A549 (cell line): ENCODE results near the gene CD2. TPM values are rescaled to one million over a fixed set of nuclear protein-coding genes. Genes with fewer than 3 reads are reported as not detected.

ENCODE experiments used
- ATAC-seq, 2 experiments: fragments of 200-7000 bp in 1 of 2; fragments of >200 bp in 1 of 2; cut with Nextera tagmentation in 1 of 2; cut with Tn5 transposase in 1 of 2; 3 replicates each; pipeline versions ENCODE4 v1.8.0 to v1.9.1; 2018 to 2020; ENCODE audit warnings: mild to moderate bottlenecking in 1 of 2, moderate library complexity in 1 of 2
- CTCF ChIA-PET: fragments of 300-600 bp; sonication (Branson Sonifier 250); formaldehyde crosslinking; extraction: SDS; loops from one replicate; lab custom pipeline; 2021; ENCODE audit warnings: antibody characterized with exemption, inconsistent platforms; lab: Yijun Ruan, JAX
- POLR2A ChIA-PET: fragments of 350-600 bp; formaldehyde crosslinking; extraction: SDS; loops from one replicate; lab custom pipeline; 2021; ENCODE audit warnings: antibody characterized with exemption, inconsistent platforms; lab: Yijun Ruan, JAX
- DNase-seq, 2 experiments: peaks; one replicate each; pipeline versions ENCODE4 v3.0.0 to v3.0.0-alpha.2; 2011 to 2016; ENCODE audit warnings: low read depth in 1 of 2, low spot score in 1 of 2
- FAIRE-seq: peaks from 2 replicates; lab custom pipeline; 2011; peaks lifted over from hg19 to GRCh38; lab: Jason Lieb, UNC
- H3K27ac ChIP-seq, 2 experiments: fragments of >200 bp; sonication (Bioruptor Twin); formaldehyde crosslinking; 3 replicates each; pipeline ENCODE4 v1.5.1; 2016 to 2017
- H3K4me1 ChIP-seq: fragments of >200 bp; sonication (Bioruptor Twin); formaldehyde crosslinking; 3 replicates; pipeline ENCODE4 v1.6.1; 2016
- H3K4me2 ChIP-seq: fragments of >200 bp; sonication (Bioruptor Twin); formaldehyde crosslinking; 3 replicates; pipeline ENCODE4 v1.6.1; 2016
- H3K4me3 ChIP-seq: fragments of >200 bp; sonication (Bioruptor Twin); formaldehyde crosslinking; 3 replicates; pipeline ENCODE4 v1.5.1; 2016
- H3K9me3 ChIP-seq: fragments of >200 bp; sonication (Bioruptor Twin); formaldehyde crosslinking; 3 replicates; pipeline ENCODE4 v1.6.1; 2016
- BHLHE40 ChIP-seq: IDR thresholded peaks from 2 replicates; pipeline ENCODE4 v1.6.1; 2012; ENCODE audit warnings: low read depth, low read length, inconsistent platforms
- CHD2 ChIP-seq: fragments of 150-350 bp; IDR thresholded peaks from 2 replicates; pipeline ENCODE4 v1.6.1; 2014; ENCODE audit warnings: low read length; ENCODE audit not compliant: partially characterized antibody
- EHF ChIP-seq: fragments of 250-450 bp; sonication (Bioruptor Pico); IDR thresholded peaks from 2 replicates; pipeline ENCODE4 v1.5.0; 2020; ENCODE audit warnings: mild to moderate bottlenecking
- EP300 ChIP-seq, 2 experiments: fragments of >200 bp; sonication (Bioruptor Twin); formaldehyde crosslinking; IDR thresholded peaks; 2 replicates in 1 of 2; 3 replicates in 1 of 2; pipeline ENCODE4 v1.6.1; 2016 to 2017
- ESRRA ChIP-seq: fragments of 150-350 bp; IDR thresholded peaks from 2 replicates; pipeline ENCODE4 v1.6.1; 2014; ENCODE audit warnings: mild to moderate bottlenecking, low read length, borderline replicate concordance
- GATA3 ChIP-seq: IDR thresholded peaks from 2 replicates; pipeline ENCODE4 v1.6.1; 2012; ENCODE audit warnings: borderline replicate concordance
- HEYL ChIP-seq: fragments of 250-450 bp; sonication (Bioruptor Pico); IDR thresholded peaks from 2 replicates; pipeline ENCODE4 v1.8.0; 2021; ENCODE audit warnings: mild to moderate bottlenecking, moderate library complexity
- HOXB5 ChIP-seq: fragments of 250-450 bp; sonication (Bioruptor Pico); IDR thresholded peaks from 2 replicates; pipeline ENCODE4 v1.5.0; 2020; ENCODE audit warnings: mild to moderate bottlenecking, moderate library complexity
- JUN ChIP-seq, 2 experiments: fragments of >200 bp; sonication (Bioruptor Twin); formaldehyde crosslinking; IDR thresholded peaks; 2 replicates in 1 of 2; 3 replicates in 1 of 2; pipeline ENCODE4 v1.6.1; 2016 to 2017
- KDM1A ChIP-seq: fragments of 200-600 bp; sonication (generic); IDR thresholded peaks from 2 replicates; pipeline ENCODE4 v1.6.1; 2016; ENCODE audit warnings: low read depth, mild to moderate bottlenecking
- KDM5A ChIP-seq: fragments of 200-600 bp; sonication (generic); IDR thresholded peaks from 2 replicates; pipeline ENCODE4 v1.6.1; 2016; ENCODE audit warnings: antibody characterized with exemption, mild to moderate bottlenecking
- MAFK ChIP-seq: fragments of 450-650 bp; IDR thresholded peaks from 2 replicates; pipeline ENCODE4 v1.6.1; 2014; ENCODE audit not compliant: partially characterized antibody
- MAZ ChIP-seq: fragments of 150-350 bp; IDR thresholded peaks from 2 replicates; pipeline ENCODE4 v1.6.1; 2014; ENCODE audit warnings: antibody characterized with exemption, low read depth, low read length, borderline replicate concordance
- NFE2L2 ChIP-seq: fragments of 150-350 bp; conservative IDR thresholded peaks from 2 replicates; pipeline ENCODE4 v1.6.1; 2014; ENCODE audit warnings: low read length
- NPAS2 ChIP-seq: fragments of 250-450 bp; sonication (Bioruptor Pico); IDR thresholded peaks from 2 replicates; pipeline ENCODE4 v1.8.0; 2022; ENCODE audit warnings: mild to moderate bottlenecking, moderate library complexity, borderline replicate concordance
- POLR2AphosphoS2 ChIP-seq: conservative IDR thresholded peaks from 2 replicates; pipeline ENCODE4 v1.6.1; 2012; ENCODE audit warnings: low read length, improper control_type of control experiment, inconsistent platforms
- RAD21 ChIP-seq, 2 experiments: fragments of >200 bp in 1 of 2; sonication (Bioruptor Twin) in 1 of 2; formaldehyde crosslinking in 1 of 2; IDR thresholded peaks in 1 of 2; conservative IDR thresholded peaks in 1 of 2; 2 replicates in 1 of 2; 3 replicates in 1 of 2; pipeline ENCODE4 v1.6.1; 2012 to 2018; ENCODE audit warnings: inconsistent platforms in 1 of 2
- RARB ChIP-seq: fragments of 250-450 bp; sonication (Bioruptor Pico); IDR thresholded peaks from 2 replicates; pipeline ENCODE4 v1.8.0; 2021; ENCODE audit warnings: mild to moderate bottlenecking, moderate library complexity
- RCOR1 ChIP-seq: fragments of 150-350 bp; IDR thresholded peaks from 2 replicates; pipeline ENCODE4 v1.6.1; 2014; ENCODE audit warnings: antibody characterized with exemption, low read length, low read depth
- RFX5 ChIP-seq: fragments of 450-650 bp; IDR thresholded peaks from 2 replicates; pipeline ENCODE4 v1.7.1; 2014; ENCODE audit warnings: antibody characterized with exemption, mild to moderate bottlenecking, moderate library complexity
- SMC3 ChIP-seq: fragments of >200 bp; sonication (Bioruptor Twin); formaldehyde crosslinking; IDR thresholded peaks from 3 replicates; pipeline ENCODE4 v1.6.1; 2018; ENCODE audit warnings: inconsistent platforms
- TP53 ChIP-seq: fragments of 250-450 bp; sonication (Bioruptor Pico); IDR thresholded peaks from 2 replicates; pipeline ENCODE4 v1.5.0; 2021; ENCODE audit warnings: mild to moderate bottlenecking, moderate library complexity
- ZC3H11A ChIP-seq: fragments of 450-650 bp; IDR thresholded peaks from 2 replicates; pipeline ENCODE4 v1.6.1; 2014; ENCODE audit warnings: antibody characterized with exemption, mild to moderate bottlenecking
- WGBS: methylation state at CpG from one replicate; pipeline ENCODE4 v1.1.6; 2017; ENCODE audit errors: missing lambda C conversion rate; 5-methylcytosine and 5-hydroxymethylcytosine counted together
- polyA plus RNA-seq, 4 experiments: library from polyadenylated mRNA; depleted of rRNA in 3 of 4; stranded (reverse); fragments of >200 nt; fragmentation: RNase III in 1 of 4; extraction: RNeasy Plus Mini Kit Qiagen cat#74134 plus additional on column Dnase treatment in 1 of 4; gene quantifications; 2 replicates in 3 of 4; 3 replicates in 1 of 4; pipeline ENCODE4 v1.2.3, GENCODE V29; 2011 to 2017
- TF ChIP-seq, protein P1 (sequence below): fragments of >200 bp; sonication (Bioruptor Twin); formaldehyde crosslinking; IDR thresholded peaks from 3 replicates; pipeline ENCODE4 v1.6.1; 2016
- TF ChIP-seq, protein P2 (sequence below): fragments of 250-450 bp; sonication (Bioruptor Pico); IDR thresholded peaks from 2 replicates; pipeline ENCODE4 v1.5.0; 2021; ENCODE audit warnings: mild to moderate bottlenecking, moderate library complexity, borderline replicate concordance
- TF ChIP-seq, protein P3 (sequence below): fragments of 200-600 bp; sonication (generic); IDR thresholded peaks from 2 replicates; pipeline ENCODE4 v1.6.1; 2016; ENCODE audit warnings: antibody characterized with exemption, mild to moderate bottlenecking, moderate library complexity
- TF ChIP-seq, protein P4 (sequence below): IDR thresholded peaks from 2 replicates; pipeline ENCODE4 v1.6.1; 2012

CD2 gene
- polyA plus RNA-seq, 2 of the 4 experiments (the other 2 are of a cell fraction): not detected

DNA sequence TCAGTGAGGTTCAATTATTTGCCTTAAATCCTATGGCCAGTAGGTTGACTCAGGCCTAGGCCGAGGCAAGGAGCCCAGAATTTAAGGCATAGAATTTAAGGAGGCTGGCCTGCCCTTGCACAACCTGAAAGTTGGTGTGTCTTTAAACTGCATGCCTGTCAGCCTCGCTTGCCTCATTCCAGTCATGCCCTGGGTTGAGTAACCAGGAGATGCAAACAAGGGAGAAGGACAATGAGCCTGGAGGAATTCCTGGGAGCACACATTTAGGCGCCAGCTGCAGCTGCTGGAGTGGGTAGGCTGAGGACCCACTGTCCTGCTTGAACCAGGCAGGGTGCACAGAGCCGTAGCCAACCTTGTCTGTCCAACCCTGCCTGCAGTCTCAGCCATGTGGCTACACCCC lies 11.7 kb downstream of the CD2 start:
- no peak for ATAC-seq

DNA sequence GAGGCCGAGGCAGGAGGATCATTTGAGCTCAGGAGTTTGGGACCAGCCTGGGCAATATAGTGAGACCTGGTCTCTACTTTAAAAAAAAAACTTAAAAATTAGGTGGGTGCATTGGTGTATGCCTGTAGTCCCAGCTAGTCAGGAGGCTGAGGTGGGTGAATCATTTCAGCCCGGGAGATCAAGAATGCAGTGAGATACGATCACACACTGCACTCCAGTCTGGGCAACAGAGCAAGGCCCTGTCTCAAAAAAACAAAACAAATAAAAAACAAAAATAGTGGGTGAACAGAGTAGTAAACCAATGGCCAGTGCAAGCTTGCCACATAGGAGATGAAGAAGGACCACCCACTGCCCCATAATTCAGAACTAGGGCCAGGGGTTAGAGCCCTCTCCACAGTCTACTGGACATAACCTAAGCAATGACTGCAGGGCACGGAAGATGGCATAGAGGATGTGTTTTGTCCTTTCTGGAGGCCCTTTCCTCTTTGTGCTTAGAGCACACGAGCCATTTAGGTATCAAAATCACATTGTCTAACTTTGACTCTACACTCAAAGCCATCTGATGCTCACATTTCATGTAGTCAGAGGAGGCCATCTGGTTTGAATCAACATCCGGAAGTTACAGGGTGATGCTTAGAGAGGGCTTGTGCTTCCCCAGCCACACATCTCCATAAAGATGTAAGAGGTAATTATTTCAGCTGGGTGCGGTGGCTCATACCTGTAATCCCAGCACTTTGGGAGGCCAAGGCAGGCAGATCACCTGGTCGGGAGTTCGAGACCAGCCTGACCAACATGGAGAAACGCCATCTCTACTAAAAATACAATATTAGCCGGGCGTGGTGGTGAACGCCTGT lies 12.6 kb downstream of the CD2 start:
- POLR2A ChIA-PET: no interaction called here
- H3K4me1 ChIP-seq: no peaks in the 10 kb centered on the region
- 77% methylated on average over 13 of the region's 13 CpGs for WGBS

More for the DNA sequence above, 11.7 kb downstream of the CD2 start:
- WGBS: 66% methylated on average over 4 of the region's 4 CpGs
- no peak for TF ChIP-seq SMC3
- TF ChIP-seq JUN (IDR thresholded peaks at IDR 0.05): no peak
- TF ChIP-seq, protein P1, sequence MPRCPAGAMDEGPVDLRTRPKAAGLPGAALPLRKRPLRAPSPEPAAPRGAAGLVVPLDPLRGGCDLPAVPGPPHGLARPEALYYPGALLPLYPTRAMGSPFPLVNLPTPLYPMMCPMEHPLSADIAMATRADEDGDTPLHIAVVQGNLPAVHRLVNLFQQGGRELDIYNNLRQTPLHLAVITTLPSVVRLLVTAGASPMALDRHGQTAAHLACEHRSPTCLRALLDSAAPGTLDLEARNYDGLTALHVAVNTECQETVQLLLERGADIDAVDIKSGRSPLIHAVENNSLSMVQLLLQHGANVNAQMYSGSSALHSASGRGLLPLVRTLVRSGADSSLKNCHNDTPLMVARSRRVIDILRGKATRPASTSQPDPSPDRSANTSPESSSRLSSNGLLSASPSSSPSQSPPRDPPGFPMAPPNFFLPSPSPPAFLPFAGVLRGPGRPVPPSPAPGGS: no peak
- TF ChIP-seq MAFK: no peak
- TF ChIP-seq, protein P2, sequence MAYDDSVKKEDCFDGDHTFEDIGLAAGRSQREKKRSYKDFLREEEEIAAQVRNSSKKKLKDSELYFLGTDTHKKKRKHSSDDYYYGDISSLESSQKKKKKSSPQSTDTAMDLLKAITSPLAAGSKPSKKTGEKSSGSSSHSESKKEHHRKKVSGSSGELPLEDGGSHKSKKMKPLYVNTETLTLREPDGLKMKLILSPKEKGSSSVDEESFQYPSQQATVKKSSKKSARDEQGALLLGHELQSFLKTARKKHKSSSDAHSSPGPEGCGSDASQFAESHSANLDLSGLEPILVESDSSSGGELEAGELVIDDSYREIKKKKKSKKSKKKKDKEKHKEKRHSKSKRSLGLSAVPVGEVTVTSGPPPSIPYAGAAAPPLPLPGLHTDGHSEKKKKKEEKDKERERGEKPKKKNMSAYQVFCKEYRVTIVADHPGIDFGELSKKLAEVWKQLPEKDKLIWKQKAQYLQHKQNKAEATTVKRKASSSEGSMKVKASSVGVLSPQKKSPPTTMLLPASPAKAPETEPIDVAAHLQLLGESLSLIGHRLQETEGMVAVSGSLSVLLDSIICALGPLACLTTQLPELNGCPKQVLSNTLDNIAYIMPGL (CRISPR knock-in tag): no peak
- TF ChIP-seq HEYL (CRISPR knock-in tag): no peak
- no peak for TF ChIP-seq POLR2AphosphoS2
- no peak for TF ChIP-seq TP53 (CRISPR knock-in tag)
- TF ChIP-seq ESRRA: no peak
- TF ChIP-seq RARB: no peak
- TF ChIP-seq NPAS2 (CRISPR knock-in tag): no peak
- TF ChIP-seq ZC3H11A: no peak
- TF ChIP-seq RAD21 (conservative IDR thresholded peaks at IDR 0.05 in 1 of 2, IDR thresholded peaks at IDR 0.05 in 1 of 2): no peak
- no peak for TF ChIP-seq KDM5A
- no peak for TF ChIP-seq MAZ
- TF ChIP-seq, protein P3, sequence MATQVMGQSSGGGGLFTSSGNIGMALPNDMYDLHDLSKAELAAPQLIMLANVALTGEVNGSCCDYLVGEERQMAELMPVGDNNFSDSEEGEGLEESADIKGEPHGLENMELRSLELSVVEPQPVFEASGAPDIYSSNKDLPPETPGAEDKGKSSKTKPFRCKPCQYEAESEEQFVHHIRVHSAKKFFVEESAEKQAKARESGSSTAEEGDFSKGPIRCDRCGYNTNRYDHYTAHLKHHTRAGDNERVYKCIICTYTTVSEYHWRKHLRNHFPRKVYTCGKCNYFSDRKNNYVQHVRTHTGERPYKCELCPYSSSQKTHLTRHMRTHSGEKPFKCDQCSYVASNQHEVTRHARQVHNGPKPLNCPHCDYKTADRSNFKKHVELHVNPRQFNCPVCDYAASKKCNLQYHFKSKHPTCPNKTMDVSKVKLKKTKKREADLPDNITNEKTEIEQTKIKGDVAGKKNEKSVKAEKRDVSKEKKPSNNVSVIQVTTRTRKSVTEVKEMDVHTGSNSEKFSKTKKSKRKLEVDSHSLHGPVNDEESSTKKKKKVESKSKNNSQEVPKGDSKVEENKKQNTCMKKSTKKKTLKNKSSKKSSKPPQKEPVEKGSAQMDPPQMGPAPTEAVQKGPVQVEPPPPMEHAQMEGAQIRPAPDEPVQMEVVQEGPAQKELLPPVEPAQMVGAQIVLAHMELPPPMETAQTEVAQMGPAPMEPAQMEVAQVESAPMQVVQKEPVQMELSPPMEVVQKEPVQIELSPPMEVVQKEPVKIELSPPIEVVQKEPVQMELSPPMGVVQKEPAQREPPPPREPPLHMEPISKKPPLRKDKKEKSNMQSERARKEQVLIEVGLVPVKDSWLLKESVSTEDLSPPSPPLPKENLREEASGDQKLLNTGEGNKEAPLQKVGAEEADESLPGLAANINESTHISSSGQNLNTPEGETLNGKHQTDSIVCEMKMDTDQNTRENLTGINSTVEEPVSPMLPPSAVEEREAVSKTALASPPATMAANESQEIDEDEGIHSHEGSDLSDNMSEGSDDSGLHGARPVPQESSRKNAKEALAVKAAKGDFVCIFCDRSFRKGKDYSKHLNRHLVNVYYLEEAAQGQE: no peak
- no peak for TF ChIP-seq CHD2
- TF ChIP-seq HOXB5 (CRISPR knock-in tag): no peak
- Histone ChIP-seq H3K4me1 (no peaks in the 10 kb centered on the region), H3K4me2 (no peak overlapping the region), H3K27ac (no peak overlapping the region), H3K4me3 (no peak overlapping the region), H3K9me3 (no peaks in the 10 kb centered on the region)
- no peak for FAIRE-seq
- no peak for DNase-seq
- ChIA-PET POLR2A (no interaction called here), CTCF (interaction anchor here (1.2 kb wide), 1 partner anchor 58 kb away, joined by 3 read pairs; no protein-coding TSS in a partner anchor)

More for the DNA sequence above, 12.6 kb downstream of the CD2 start:
- Histone ChIP-seq H3K9me3 (no peaks in the 10 kb centered on the region), H3K4me2 (no peak overlapping the region), H3K27ac (no peak overlapping the region), H3K4me3 (no peak overlapping the region)
- FAIRE-seq (no peak), DNase-seq (no peak), ATAC-seq (no peak)
- TF ChIP-seq RARB: no peak
- no peak for TF ChIP-seq KDM1A
- TF ChIP-seq RFX5: no peak
- TF ChIP-seq EHF: no peak
- TF ChIP-seq GATA3: no peak
- no peak for TF ChIP-seq JUN (IDR thresholded peaks at IDR 0.05)
- TF ChIP-seq, protein P4, sequence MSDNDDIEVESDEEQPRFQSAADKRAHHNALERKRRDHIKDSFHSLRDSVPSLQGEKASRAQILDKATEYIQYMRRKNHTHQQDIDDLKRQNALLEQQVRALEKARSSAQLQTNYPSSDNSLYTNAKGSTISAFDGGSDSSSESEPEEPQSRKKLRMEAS: no peak
- no peak for TF ChIP-seq EP300 (IDR thresholded peaks at IDR 0.05)
- no peak for TF ChIP-seq BHLHE40
- TF ChIP-seq RCOR1: no peak
- no peak for TF ChIP-seq NFE2L2
- TF ChIP-seq POLR2AphosphoS2: no peak
- no peak for TF ChIP-seq HEYL (CRISPR knock-in tag)
- TF ChIP-seq RAD21 (conservative IDR thresholded peaks at IDR 0.05 in 1 of 2, IDR thresholded peaks at IDR 0.05 in 1 of 2): no peak
- CTCF ChIA-PET: interaction anchor here (0.6 kb wide), 1 partner anchor 290 kb away, joined by 3 read pairs; no protein-coding TSS in a partner anchor
